HuH-7 (cell line): Measurements from ENCODE around the gene PLCL2.

Experiments used
- DNase-seq: peaks from one replicate; pipeline ENCODE4 v3.0.0; 2011; ENCODE audit warnings: low spot score

The PLCL2 gene

GRCh38 chr3:16893618-16894200 lies 9.0 kb downstream of the PLCL2 start:
- no peak for DNase-seq

GRCh38 chr3:16896094-16896627 lies 11.4 kb downstream of the PLCL2 start:
- DNase-seq, result no peak

- DNase-seq, result no peak
Observed at GRCh38 chr3:16896820-16897219, 12.1 kb downstream of the PLCL2 start.

GRCh38 chr3:16897254-16897926 lies 12.6 kb downstream of the PLCL2 start:
- DNase-seq, result no peak

- DNase-seq, result no peak
Observed at GRCh38 chr3:16898595-16899395, 14.0 kb downstream of the PLCL2 start.

GRCh38 chr3:16899919-16900318 lies 15.2 kb downstream of the PLCL2 start:
- no peak for DNase-seq

- DNase-seq, result no peak
Observed at GRCh38 chr3:16900779-16901440, 16.2 kb downstream of the PLCL2 start.

- DNase-seq, result no peak
Observed at GRCh38 chr3:16904423-16905417, 20.0 kb downstream of the PLCL2 start.

GRCh38 chr3:16905704-16906103 lies 20.9 kb downstream of the PLCL2 start:
- DNase-seq, result no peak

GRCh38 chr3:16906682-16907081 lies 21.9 kb downstream of the PLCL2 start:
- peak; percentile 52 for DNase-seq

- no peak for DNase-seq
Observed at GRCh38 chr3:16907243-16907642, 22.5 kb downstream of the PLCL2 start.

- no peak for DNase-seq
Observed at GRCh38 chr3:16908016-16908807, 23.5 kb downstream of the PLCL2 start.

- DNase-seq, result no peak
Observed at GRCh38 chr3:16908896-16909295, 24.1 kb downstream of the PLCL2 start.

GRCh38 chr3:16909802-16910201 lies 25.0 kb downstream of the PLCL2 start:
- no peak for DNase-seq

- DNase-seq, result no peak
Observed at GRCh38 chr3:16910207-16910606, 25.5 kb downstream of the PLCL2 start.

GRCh38 chr3:16911916-16912315 lies 27.2 kb downstream of the PLCL2 start:
- DNase-seq, result no peak

- no peak for DNase-seq
Observed at GRCh38 chr3:16912400-16913263, 27.9 kb downstream of the PLCL2 start.

GRCh38 chr3:16913264-16913580 lies 28.5 kb downstream of the PLCL2 start:
- no peak for DNase-seq

- no peak for DNase-seq
Observed at GRCh38 chr3:16916840-16917239, 32.1 kb downstream of the PLCL2 start.
